SK-N-SH (cell line): ENCODE measurements around the gene SSTR5. TPM values are rescaled to one million over a fixed set of nuclear protein-coding genes. Genes with fewer than 3 reads are reported as not detected.

Source experiments
- CTCF ChIA-PET: fragments of 300-600, 350-600 bp; formaldehyde crosslinking; extraction: SDS; loops from one replicate; lab custom pipeline; 2021; lab: Yijun Ruan, JAX
- POLR2A ChIA-PET: fragments of 350-600 bp; sonication (Branson Sonifier 250); formaldehyde crosslinking; extraction: SDS; loops from one replicate; lab custom pipeline; 2020; ENCODE audit warnings: antibody characterized with exemption, inconsistent platforms; lab: Yijun Ruan, JAX
- DNase-seq: peaks from one replicate; pipeline ENCODE4 v3.0.0; 2012
- H2AFZ ChIP-seq: fragments of 200-600 bp; sonication (generic); 2 replicates; pipeline ENCODE4 v1.8.1; 2016; ENCODE audit warnings: antibody characterized with exemption, mild to moderate bottlenecking, low read depth
- H3F3A ChIP-seq: fragments of 200-600 bp; sonication (generic); replicated peaks from 2 replicates; pipeline ENCODE3; 2016; ENCODE audit warnings: antibody characterized with exemption, mild to moderate bottlenecking; ENCODE audit not compliant: insufficient read depth
- H3K27ac ChIP-seq, 2 experiments: fragments of 200-500 bp in 1 of 2; fragments of 200-600 bp in 1 of 2; sonication (Bioruptor generic) in 1 of 2; sonication (generic), shearing (Covaris generic) in 1 of 2; 2 replicates each; pipeline versions ENCODE4 v1.5.1 to v1.6.1; 2014 to 2016; ENCODE audit warnings: low read depth in 2 of 2, inconsistent platforms in 1 of 2, low read length in 1 of 2, mild to moderate bottlenecking in 1 of 2, mixed read lengths in 1 of 2
- H3K27me3 ChIP-seq: fragments of 200-600 bp; sonication (generic), shearing (Covaris generic); 2 replicates; pipeline ENCODE4 v1.6.1; 2016; ENCODE audit warnings: mixed run types; ENCODE audit not compliant: insufficient read depth
- H3K36me3 ChIP-seq, 2 experiments: fragments of 200-500 bp in 1 of 2; fragments of 200-600 bp in 1 of 2; sonication (Bioruptor generic) in 1 of 2; sonication (generic) in 1 of 2; replicated peaks in 1 of 2; 2 replicates each; pipeline versions ENCODE3 to v1.5.1; 2014 to 2016; ENCODE audit warnings: low read length in 1 of 2, mild to moderate bottlenecking in 1 of 2; ENCODE audit not compliant: insufficient read depth in 2 of 2, control insufficient read depth in 1 of 2
- H3K4me1 ChIP-seq, 2 experiments: fragments of 200-500 bp in 1 of 2; fragments of 200-600 bp in 1 of 2; sonication (Bioruptor generic) in 1 of 2; sonication (generic), shearing (Covaris generic) in 1 of 2; 2 replicates each; pipeline versions ENCODE4 v1.5.1 to v1.6.1; 2014 to 2016; ENCODE audit warnings: low read depth in 1 of 2, low read length in 1 of 2, mixed run types in 1 of 2; ENCODE audit not compliant: insufficient read depth in 2 of 2, control insufficient read depth in 1 of 2
- H3K4me2 ChIP-seq: fragments of 200-600 bp; sonication (generic), shearing (Covaris generic); 2 replicates; pipeline ENCODE4 v1.6.1; 2017; ENCODE audit warnings: mixed run types
- H3K4me3 ChIP-seq, 2 experiments: fragments of 200-500 bp in 1 of 2; fragments of 200-600 bp in 1 of 2; sonication (Bioruptor generic) in 1 of 2; sonication (generic), shearing (Covaris generic) in 1 of 2; 2 replicates each; pipeline versions ENCODE4 v1.5.1 to v1.8.1; 2014 to 2016; ENCODE audit warnings: low read depth in 2 of 2, inconsistent platforms in 1 of 2, low read length in 1 of 2, mild to moderate bottlenecking in 1 of 2, mixed read lengths in 1 of 2, moderate library complexity in 1 of 2
- H3K79me2 ChIP-seq: fragments of 200-600 bp; sonication (generic); 2 replicates; pipeline ENCODE4 v1.8.1; 2017; ENCODE audit warnings: mild to moderate bottlenecking; ENCODE audit not compliant: insufficient read depth
- H3K9ac ChIP-seq: fragments of 200-600 bp; sonication (generic); 2 replicates; pipeline ENCODE4 v1.6.1; 2017; ENCODE audit warnings: mixed run types
- H3K9me2 ChIP-seq: fragments of 200-600 bp; sonication (generic); 2 replicates; pipeline ENCODE4 v1.6.1; 2017; ENCODE audit warnings: mixed run types
- H3K9me3 ChIP-seq: fragments of 200-600 bp; sonication (generic); 2 replicates; pipeline ENCODE4 v1.6.1; 2017; ENCODE audit warnings: mixed run types, mild to moderate bottlenecking, moderate library complexity
- H4K20me1 ChIP-seq: fragments of 200-600 bp; sonication (generic); 2 replicates; pipeline ENCODE4 v1.6.1; 2017; ENCODE audit warnings: mild to moderate bottlenecking, mixed run types; ENCODE audit not compliant: insufficient read depth
- CHD2 ChIP-seq: fragments of 150-350 bp; IDR thresholded peaks from 2 replicates; pipeline ENCODE4 v1.6.1; 2018; ENCODE audit warnings: low read length; ENCODE audit not compliant: partially characterized antibody
- ELF1 ChIP-seq: IDR thresholded peaks from 2 replicates; pipeline ENCODE4 v1.4.0; 2012
- FOSL2 ChIP-seq: IDR thresholded peaks from 2 replicates; pipeline ENCODE4 v1.4.0; 2012; ENCODE audit warnings: low read depth, mild to moderate bottlenecking, moderate library complexity, borderline replicate concordance
- FOXM1 ChIP-seq: IDR thresholded peaks from 2 replicates; pipeline ENCODE4 v1.4.0; 2012; ENCODE audit warnings: low read depth, mild to moderate bottlenecking
- POLR2AphosphoS5 ChIP-seq: IDR thresholded peaks from 2 replicates; pipeline ENCODE4 v1.6.1; 2012; ENCODE audit warnings: low read depth, low read length
- RAD21 ChIP-seq: IDR thresholded peaks from 2 replicates; pipeline ENCODE4 v1.6.1; 2012; ENCODE audit warnings: mild to moderate bottlenecking, low read length
- TEAD4 ChIP-seq: IDR thresholded peaks from 2 replicates; pipeline ENCODE4 v1.4.0; 2012; ENCODE audit warnings: mild to moderate bottlenecking, borderline replicate concordance; ENCODE audit not compliant: insufficient read depth
- WGBS: methylation state at CpG from one replicate; pipeline ENCODE4 v1.1.6; 2017; ENCODE audit warnings: low lambda C conversion rate; 5-methylcytosine and 5-hydroxymethylcytosine counted together
- polyA plus RNA-seq, 3 experiments: library from polyadenylated mRNA; depleted of rRNA; stranded (reverse); fragments of >200 nt; gene quantifications; 2 replicates each; pipeline ENCODE4 v1.2.3, GENCODE V29; 2012
- TF ChIP-seq, protein P1 (sequence below): fragments of 200-600 bp; sonication (generic); IDR thresholded peaks from 2 replicates; pipeline ENCODE4 v1.6.1; 2017; ENCODE audit warnings: antibody characterized with exemption, mild to moderate bottlenecking, moderate library complexity
- TF ChIP-seq, protein P2 (sequence below): IDR thresholded peaks from 2 replicates; pipeline ENCODE4 v1.4.0; 2012; ENCODE audit warnings: low read depth, borderline replicate concordance
- TF ChIP-seq, protein P3 (sequence below): IDR thresholded peaks from 2 replicates; pipeline ENCODE4; 2012

Gene SSTR5
- polyA plus RNA-seq, 1 of the 3 experiments (the other 2 are of a cell fraction): not detected

DNA sequence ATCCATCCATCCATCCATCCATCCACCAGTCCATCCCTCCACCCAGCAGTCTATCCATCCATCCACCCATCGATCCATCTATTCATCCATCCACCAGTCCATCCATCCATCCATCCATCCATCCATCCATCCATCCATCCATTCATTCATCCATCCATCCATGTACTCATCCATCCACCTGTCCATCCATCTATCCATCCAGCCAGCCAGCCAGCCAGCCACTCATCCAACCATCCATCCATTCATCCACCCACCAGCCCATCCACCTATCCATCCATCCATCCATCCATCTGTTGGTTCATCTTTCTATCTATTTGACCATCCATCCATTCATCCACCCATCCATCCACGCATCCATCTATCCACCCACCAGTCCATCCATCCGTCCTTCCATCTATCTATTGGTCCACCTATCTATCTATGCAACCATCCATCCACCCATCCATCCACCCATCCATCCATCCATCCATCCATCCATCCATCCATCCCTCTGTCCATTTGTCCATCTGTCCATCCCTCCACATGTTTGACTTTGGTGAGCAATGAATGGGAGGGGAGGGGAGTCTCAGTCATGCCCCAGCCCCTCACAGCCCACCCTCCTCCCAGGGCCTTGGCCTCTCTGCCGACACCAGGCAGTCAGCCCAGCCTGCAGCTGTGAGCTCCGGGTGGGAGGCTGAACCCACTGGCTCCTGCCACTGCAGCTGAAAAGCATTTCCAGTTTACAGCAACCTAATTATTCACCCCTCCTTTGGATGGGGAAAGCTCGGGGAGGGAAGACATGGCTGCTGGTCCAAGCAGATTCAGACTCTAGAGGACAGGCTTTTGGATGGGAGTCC, 38.1 kb upstream of the SSTR5 start:
- Histone ChIP-seq H4K20me1 (no peaks in the 10 kb centered on the region), H3K4me1 (no peaks in the 10 kb centered on the region), H3K4me2 (no peak overlapping the region), H3K4me3 (no peak overlapping the region), H3K27ac (no peak overlapping the region), H2AFZ (no peak overlapping the region), H3K79me2 (no peaks in the 10 kb centered on the region), H3K27me3 (peaks cover 66% of the 10 kb centered on the region), H3K9ac (no peak overlapping the region), H3F3A (no peaks in the 10 kb centered on the region), H3K36me3 (no peaks in the 10 kb centered on the region), H3K9me3 (no peaks in the 10 kb centered on the region), H3K9me2 (no peaks in the 10 kb centered on the region)
- no peak for TF ChIP-seq TEAD4
- 32% methylated on average over 4 of the region's 6 CpGs for WGBS
- no peak for DNase-seq
- ChIA-PET POLR2A (no interaction called here), CTCF (no interaction called here)

DNA sequence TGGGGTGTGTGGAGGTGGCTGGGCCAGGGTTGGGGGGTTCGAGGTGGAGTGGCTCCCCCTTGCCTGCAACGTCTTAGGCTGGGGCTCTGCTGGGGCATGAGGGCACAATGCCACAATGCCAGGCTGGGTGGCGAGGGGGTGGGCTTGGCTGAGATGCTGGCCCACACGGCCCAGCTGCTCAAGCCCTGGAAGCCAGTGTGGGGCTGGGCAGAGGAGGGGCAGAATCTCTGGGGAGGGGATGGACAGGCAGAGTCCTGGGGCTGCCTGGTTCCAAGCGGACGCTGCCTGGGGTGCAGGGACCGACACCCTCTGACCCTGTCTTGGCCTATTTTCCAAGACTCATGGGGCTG, 37.5 kb upstream of the SSTR5 start:
- ChIA-PET POLR2A (no interaction called here), CTCF (interaction anchor here (2.8 kb wide), 1 partner anchor 22 kb away, joined by 13 read pairs; no protein-coding TSS in a partner anchor)
- no peaks in the 10 kb centered on the region for H3K36me3 ChIP-seq
- TF ChIP-seq, protein P1, sequence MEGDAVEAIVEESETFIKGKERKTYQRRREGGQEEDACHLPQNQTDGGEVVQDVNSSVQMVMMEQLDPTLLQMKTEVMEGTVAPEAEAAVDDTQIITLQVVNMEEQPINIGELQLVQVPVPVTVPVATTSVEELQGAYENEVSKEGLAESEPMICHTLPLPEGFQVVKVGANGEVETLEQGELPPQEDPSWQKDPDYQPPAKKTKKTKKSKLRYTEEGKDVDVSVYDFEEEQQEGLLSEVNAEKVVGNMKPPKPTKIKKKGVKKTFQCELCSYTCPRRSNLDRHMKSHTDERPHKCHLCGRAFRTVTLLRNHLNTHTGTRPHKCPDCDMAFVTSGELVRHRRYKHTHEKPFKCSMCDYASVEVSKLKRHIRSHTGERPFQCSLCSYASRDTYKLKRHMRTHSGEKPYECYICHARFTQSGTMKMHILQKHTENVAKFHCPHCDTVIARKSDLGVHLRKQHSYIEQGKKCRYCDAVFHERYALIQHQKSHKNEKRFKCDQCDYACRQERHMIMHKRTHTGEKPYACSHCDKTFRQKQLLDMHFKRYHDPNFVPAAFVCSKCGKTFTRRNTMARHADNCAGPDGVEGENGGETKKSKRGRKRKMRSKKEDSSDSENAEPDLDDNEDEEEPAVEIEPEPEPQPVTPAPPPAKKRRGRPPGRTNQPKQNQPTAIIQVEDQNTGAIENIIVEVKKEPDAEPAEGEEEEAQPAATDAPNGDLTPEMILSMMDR: no peak
- TF ChIP-seq FOXM1 (no peak), CHD2 (no peak), RAD21 (no peak), FOSL2 (no peak), ELF1 (no peak), POLR2AphosphoS5 (no peak)
- TF ChIP-seq, protein P2, sequence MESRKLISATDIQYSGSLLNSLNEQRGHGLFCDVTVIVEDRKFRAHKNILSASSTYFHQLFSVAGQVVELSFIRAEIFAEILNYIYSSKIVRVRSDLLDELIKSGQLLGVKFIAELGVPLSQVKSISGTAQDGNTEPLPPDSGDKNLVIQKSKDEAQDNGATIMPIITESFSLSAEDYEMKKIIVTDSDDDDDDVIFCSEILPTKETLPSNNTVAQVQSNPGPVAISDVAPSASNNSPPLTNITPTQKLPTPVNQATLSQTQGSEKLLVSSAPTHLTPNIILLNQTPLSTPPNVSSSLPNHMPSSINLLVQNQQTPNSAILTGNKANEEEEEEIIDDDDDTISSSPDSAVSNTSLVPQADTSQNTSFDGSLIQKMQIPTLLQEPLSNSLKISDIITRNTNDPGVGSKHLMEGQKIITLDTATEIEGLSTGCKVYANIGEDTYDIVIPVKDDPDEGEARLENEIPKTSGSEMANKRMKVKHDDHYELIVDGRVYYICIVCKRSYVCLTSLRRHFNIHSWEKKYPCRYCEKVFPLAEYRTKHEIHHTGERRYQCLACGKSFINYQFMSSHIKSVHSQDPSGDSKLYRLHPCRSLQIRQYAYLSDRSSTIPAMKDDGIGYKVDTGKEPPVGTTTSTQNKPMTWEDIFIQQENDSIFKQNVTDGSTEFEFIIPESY: no peak
- TF ChIP-seq, protein P3, sequence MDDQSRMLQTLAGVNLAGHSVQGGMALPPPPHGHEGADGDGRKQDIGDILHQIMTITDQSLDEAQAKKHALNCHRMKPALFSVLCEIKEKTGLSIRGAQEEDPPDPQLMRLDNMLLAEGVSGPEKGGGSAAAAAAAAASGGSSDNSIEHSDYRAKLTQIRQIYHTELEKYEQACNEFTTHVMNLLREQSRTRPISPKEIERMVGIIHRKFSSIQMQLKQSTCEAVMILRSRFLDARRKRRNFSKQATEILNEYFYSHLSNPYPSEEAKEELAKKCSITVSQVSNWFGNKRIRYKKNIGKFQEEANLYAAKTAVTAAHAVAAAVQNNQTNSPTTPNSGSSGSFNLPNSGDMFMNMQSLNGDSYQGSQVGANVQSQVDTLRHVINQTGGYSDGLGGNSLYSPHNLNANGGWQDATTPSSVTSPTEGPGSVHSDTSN: no peak
- no peaks in the 10 kb centered on the region for H4K20me1 ChIP-seq
- peaks cover 66% of the 10 kb centered on the region for H3K27me3 ChIP-seq
- no peak overlapping the region for H3K27ac ChIP-seq
- H3K4me2 ChIP-seq: no peak overlapping the region
- H3K79me2 ChIP-seq: no peaks in the 10 kb centered on the region
- H3K9me3 ChIP-seq: no peaks in the 10 kb centered on the region
- H3K4me3 ChIP-seq: no peak overlapping the region
- WGBS: 7% methylated on average over 2 of the region's 7 CpGs
- no peaks in the 10 kb centered on the region for H3K9me2 ChIP-seq
- no peak overlapping the region for H3K9ac ChIP-seq
- no peak for DNase-seq
- no peaks in the 10 kb centered on the region for H3K4me1 ChIP-seq
- H3F3A ChIP-seq: no peaks in the 10 kb centered on the region
- H2AFZ ChIP-seq: no peak overlapping the region
